Erythroblast (primary cell): Measurements from ENCODE around the gene PRM2.

ENCODE experiments used
- DNase-seq, 2 experiments: peaks; one replicate each; lab custom pipeline; 2025; lab: John Stamatoyannopoulos, UW
- GATA1 ChIP-seq: IDR thresholded peaks from 2 replicates; pipeline ENCODE4 v1.6.1; 2011; ENCODE audit warnings: low read depth, mild to moderate bottlenecking, control low read depth, low read length, moderate library complexity
- POLR2A ChIP-seq: IDR thresholded peaks from 2 replicates; pipeline ENCODE4 v1.6.1; 2011; ENCODE audit warnings: mild to moderate bottlenecking, low read length

Gene PRM2

DNA sequence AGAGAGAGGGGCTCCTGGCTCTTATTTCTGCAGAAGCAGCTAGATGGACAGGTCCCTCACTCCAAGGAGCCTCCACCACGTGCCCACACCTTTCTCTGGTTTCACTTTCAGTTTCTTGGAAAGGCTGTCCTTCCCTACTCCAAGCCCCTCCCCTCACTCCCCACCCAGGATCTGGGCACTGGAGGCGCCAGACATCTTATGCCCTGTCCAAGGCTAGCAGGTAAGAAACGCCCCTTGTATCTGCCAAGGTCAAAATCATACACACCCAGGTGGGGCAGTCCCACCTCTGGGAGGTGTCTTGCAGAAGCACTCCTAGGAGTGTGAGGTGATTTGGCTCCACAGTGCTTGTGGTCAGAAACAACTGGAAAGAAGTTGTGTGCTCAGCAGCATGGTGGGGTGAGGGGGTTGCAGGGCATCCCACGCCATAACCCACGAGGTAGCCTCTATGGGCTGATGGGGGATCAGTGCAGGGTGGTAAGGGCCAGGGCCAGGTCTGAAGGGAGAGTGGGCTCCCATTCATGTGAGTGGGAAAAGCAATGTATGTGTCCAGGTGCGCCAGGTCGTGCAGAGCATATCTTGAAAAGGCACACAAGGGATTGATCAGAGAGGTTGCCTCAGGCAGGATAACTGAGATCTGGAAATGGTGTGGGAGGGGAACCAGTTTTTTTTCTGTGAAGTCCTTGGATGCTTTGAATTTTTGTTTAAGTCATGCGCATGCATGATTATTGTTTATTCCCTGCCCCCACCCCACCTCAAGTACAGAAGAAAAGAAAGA, 36.6 kb upstream of the PRM2 start:
- DNase-seq = peak; percentile 23 to 42

GRCh38 chr16:11310997-11311561, 34.8 kb upstream of the PRM2 start:
- TF ChIP-seq GATA1 (no peak), POLR2A (no peak)
- DNase-seq = no peak

More for the DNA sequence above, 36.6 kb upstream of the PRM2 start:
- no peak for TF ChIP-seq POLR2A

GRCh38 chr16:11310634-11310977, 34.3 kb upstream of the PRM2 start:
- no peak for DNase-seq
- TF ChIP-seq POLR2A = no peak
- TF ChIP-seq GATA1 = no peak

GRCh38 chr16:11309895-11310633, 33.8 kb upstream of the PRM2 start:
- DNase-seq = no peak
- TF ChIP-seq GATA1 (no peak), POLR2A (no peak)

GRCh38 chr16:11308493-11309283, 32.4 kb upstream of the PRM2 start:
- TF ChIP-seq POLR2A = no peak
- no peak for TF ChIP-seq GATA1
- no peak for DNase-seq

DNA sequence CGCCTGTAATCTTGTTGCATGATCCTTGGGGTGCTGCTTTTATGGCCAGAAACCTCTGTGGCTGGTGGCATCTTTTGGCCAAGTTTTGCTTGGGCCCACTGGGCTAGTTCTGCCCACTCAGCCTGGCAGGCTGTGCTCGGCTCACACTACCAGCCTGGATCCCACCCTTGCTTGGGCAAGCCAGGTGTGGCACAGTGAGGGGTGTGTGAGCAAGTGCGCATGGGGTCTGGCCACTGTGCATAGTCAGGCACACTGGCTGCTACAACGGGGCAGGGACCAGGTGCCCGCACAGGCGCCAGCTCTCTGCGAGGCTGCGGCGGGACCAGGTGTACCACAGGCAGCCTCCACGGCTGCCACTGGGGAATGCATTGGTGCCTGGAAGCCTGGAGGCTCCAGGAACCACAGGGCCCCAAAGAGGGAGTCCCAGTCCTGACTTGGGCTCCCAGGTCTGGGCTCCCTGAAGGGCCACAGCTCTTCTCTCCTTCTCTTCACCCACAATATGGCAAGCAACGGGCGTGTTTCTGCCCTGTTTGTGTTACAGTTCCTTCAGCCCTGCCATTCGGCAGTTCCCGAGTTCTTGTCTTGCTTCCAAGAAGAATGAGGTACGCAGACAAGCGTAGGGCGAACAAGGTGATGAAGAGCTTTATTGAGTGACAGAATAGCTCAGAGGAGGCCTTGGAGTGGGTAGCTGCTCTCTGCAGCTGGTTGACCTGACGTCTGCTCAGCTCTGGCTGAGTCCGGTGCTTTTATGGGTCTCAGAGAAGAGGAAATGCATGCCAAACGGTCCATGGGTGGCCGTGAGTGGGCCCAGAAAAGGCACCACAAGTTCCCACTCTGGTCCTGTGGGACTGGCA, 31.6 kb upstream of the PRM2 start:
- TF ChIP-seq POLR2A (no peak), GATA1 (no peak)
- DNase-seq = no peak

DNA sequence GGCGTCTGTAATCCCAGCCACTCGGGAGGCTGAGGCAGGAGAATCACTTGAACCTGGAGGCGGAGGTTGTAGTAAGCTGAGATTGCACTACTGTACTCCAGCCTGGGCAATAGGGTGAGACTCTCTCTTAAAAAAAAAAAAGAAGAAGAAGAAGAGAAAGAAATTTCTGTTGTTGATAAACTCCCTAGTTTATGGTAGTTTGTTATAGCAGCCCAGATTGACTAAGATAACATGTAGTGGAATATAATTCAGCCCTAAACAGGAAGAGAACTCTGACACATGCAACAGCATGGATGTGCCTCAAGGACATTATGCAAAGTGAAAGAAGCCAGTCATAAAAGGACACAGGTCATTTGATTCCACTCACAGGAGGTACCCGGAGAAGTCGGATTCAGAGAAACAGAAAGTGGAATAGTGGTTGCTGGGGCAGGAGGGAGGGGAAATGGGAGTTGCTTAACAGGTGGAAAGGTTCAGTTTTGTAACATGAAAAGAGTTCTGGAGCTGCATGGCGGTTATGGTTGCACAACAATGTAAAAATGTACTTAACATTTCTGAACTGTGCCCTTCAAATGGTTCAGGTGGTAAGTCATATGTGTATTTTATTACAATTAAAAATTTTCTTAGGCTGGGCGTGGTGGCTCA, 30.8 kb upstream of the PRM2 start:
- TF ChIP-seq GATA1 (no peak), POLR2A (no peak)
- DNase-seq = no peak

DNA sequence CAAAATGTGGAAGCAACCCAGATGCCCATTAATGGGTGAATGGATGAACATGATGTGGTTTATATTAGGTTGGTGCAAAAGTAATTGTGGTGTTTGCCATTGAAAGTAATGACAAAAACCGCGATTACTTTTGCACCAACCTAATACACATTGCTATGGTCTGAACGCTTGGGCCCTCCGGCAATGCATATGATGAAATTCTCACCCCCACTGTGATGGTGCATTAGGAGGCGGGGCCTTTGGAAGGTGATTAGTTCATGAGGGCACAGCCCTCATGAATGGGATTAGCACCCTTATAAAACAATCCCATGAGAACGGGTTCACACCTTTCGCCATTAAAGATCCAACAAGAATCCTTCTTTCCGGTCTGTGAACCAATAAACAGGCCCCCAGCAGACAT, 30.1 kb upstream of the PRM2 start:
- DNase-seq = no peak
- TF ChIP-seq POLR2A (no peak), GATA1 (no peak)

- TF ChIP-seq GATA1 (no peak), POLR2A (no peak)
- DNase-seq = no peak
These were observed 27.3 kb upstream of the PRM2 start for GRCh38 chr16:11303405-11304138.

GRCh38 chr16:11302977-11303376, 26.7 kb upstream of the PRM2 start:
- no peak for DNase-seq
- no peak for TF ChIP-seq GATA1
- no peak for TF ChIP-seq POLR2A

GRCh38 chr16:11301645-11302501, 25.6 kb upstream of the PRM2 start:
- DNase-seq = no peak
- TF ChIP-seq POLR2A (no peak), GATA1 (no peak)

- TF ChIP-seq POLR2A (no peak), GATA1 (no peak)
- no peak for DNase-seq
These were observed 24.2 kb upstream of the PRM2 start for GRCh38 chr16:11300560-11300892.
